Sigmoid colon (tissue), 4 donors: Measurements from ENCODE around the gene GALNT10.

Source experiments
- POLR2AphosphoS5 ChIP-seq, 4 donors: sonication (generic); formaldehyde crosslinking; IDR thresholded peaks; one replicate each; pipeline ENCODE4 v1.6.1; 2017; ENCODE audit warnings: antibody characterized with exemption in 4 of 4
- TF ChIP-seq, protein P1 (sequence below), 4 experiments: fragments of 450-650 bp in 3 of 4; fragments of 200-600 bp in 1 of 4; IDR thresholded peaks; one replicate each; pipeline ENCODE4 v1.5.1; 2016 to 2019; ENCODE audit warnings: antibody characterized with exemption in 4 of 4, mild to moderate bottlenecking in 3 of 4, moderate library complexity in 2 of 4

DNA sequence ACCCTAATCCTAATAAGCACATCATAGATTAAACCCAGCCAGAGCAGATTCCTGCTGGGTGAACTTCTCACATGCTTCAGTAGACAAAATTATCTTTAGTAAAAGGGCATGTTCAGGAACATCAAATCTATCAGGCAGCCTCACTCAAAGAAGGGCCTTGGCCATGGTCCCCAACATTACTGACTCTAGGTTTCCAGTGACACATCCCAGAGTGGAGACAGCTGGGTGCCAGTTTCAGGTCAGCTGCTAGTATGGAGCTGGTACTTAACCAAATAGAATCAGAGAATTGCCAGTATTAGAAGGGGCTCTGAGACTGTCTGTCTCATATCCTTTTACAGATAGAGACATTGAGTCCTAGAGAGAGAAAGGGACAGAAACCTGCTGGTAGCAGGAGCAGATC, 44.1 kb upstream of the GALNT10 start:
- TF ChIP-seq, protein P1, sequence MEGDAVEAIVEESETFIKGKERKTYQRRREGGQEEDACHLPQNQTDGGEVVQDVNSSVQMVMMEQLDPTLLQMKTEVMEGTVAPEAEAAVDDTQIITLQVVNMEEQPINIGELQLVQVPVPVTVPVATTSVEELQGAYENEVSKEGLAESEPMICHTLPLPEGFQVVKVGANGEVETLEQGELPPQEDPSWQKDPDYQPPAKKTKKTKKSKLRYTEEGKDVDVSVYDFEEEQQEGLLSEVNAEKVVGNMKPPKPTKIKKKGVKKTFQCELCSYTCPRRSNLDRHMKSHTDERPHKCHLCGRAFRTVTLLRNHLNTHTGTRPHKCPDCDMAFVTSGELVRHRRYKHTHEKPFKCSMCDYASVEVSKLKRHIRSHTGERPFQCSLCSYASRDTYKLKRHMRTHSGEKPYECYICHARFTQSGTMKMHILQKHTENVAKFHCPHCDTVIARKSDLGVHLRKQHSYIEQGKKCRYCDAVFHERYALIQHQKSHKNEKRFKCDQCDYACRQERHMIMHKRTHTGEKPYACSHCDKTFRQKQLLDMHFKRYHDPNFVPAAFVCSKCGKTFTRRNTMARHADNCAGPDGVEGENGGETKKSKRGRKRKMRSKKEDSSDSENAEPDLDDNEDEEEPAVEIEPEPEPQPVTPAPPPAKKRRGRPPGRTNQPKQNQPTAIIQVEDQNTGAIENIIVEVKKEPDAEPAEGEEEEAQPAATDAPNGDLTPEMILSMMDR (IDR thresholded peaks at IDR 0.05), result no peak
- no peak for TF ChIP-seq POLR2AphosphoS5 (IDR thresholded peaks at IDR 0.05)
